Peyer's patch (tissue), 4 donors: ENCODE data around the gene ABL2. TPM values are rescaled to one million over a fixed set of nuclear protein-coding genes. Genes with fewer than 3 reads are reported as not detected.

Source experiments
- DNase-seq, 3 donors: peaks; one replicate each; pipeline ENCODE4 v3.0.0-alpha.2; 2017 to 2019
- H3K27ac ChIP-seq, 4 donors: fragments of 200-600 bp; sonication (generic); one replicate each; pipeline ENCODE4 v1.5.1; 2016 to 2019
- H3K27me3 ChIP-seq, 2 donors: fragments of 200-600 bp; sonication (generic); one replicate each; pipeline ENCODE4 v1.5.1; 2019
- H3K36me3 ChIP-seq, 3 donors: fragments of 200-600 bp; sonication (generic); one replicate each; pipeline ENCODE4 v1.5.1; 2016 to 2019
- H3K4me1 ChIP-seq, 4 donors: fragments of 200-600 bp; sonication (generic); one replicate each; pipeline ENCODE4 v1.5.1; 2016 to 2019
- H3K4me3 ChIP-seq, 4 donors: fragments of 200-600 bp; sonication (generic); 1 replicate in 3 of 4; 2 replicates in 1 of 4; pipeline ENCODE4 v1.5.1; 2016 to 2019; ENCODE audit warnings: mild to moderate bottlenecking in 1 of 4
- H3K9me3 ChIP-seq, 4 donors: fragments of 200-600 bp; sonication (generic); one replicate each; pipeline ENCODE4 v1.5.1; 2016 to 2019; ENCODE audit warnings: mild to moderate bottlenecking in 1 of 4
- POLR2A ChIP-seq, 2 donors: fragments of 450-650 bp; IDR thresholded peaks; one replicate each; pipeline ENCODE4 v1.5.1; 2017; ENCODE audit warnings: antibody characterized with exemption in 2 of 2, mild to moderate bottlenecking in 2 of 2, moderate library complexity in 2 of 2
- total RNA-seq, 4 donors: library from RNA; depleted of rRNA; stranded (reverse); fragments of >200 nt; gene quantifications; one replicate each; pipeline ENCODE4 v1.1.0, GENCODE V29; 2016
- TF ChIP-seq, protein P1 (sequence below), 6 experiments: fragments of 450-650 bp in 4 of 6; fragments of 200-600 bp in 2 of 6; sonication (generic) in 1 of 6; IDR thresholded peaks; one replicate each; pipeline ENCODE4 v1.5.1; 2017 to 2019; ENCODE audit warnings: antibody characterized with exemption in 6 of 6, mild to moderate bottlenecking in 3 of 6, moderate library complexity in 1 of 6

ABL2 gene
- total RNA-seq, 4 donors from 2014 or later, result 9.6 to 25.6 (median 12.1) TPM

DNA sequence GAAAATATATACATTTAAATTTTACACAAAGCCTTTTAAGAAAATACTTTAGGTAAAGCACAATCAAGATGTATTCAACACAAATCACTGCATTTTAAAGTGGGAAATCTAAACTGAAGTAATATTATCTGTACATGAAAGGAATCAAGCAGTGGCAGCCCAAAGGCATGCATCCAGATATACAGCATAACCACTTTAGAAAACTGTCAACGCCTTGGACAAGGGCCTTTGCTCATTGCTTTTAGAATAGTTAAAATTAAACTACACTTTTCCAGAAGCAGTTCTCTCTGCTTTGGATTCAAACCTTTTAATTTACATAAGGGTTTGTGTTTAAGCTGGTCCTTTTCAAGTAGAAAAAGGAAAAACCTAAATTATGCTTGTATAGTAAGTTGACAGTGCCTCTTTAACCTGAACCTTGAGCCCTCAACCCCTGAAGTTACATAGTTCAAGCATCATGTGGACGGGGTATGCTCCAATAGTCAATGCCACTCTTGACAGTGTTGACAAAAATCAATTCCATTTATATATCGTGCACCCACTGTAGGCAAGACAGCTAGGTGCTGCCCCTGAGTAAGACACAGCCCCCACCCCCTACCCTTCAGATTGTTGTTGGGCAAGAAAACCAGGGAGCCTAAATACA is 124.7 kb downstream of the ABL2 start:
- Histone ChIP-seq H3K27ac (no peak overlapping the region), H3K9me3 (no peaks in the 10 kb centered on the region), H3K4me3 (no peak overlapping the region), H3K27me3 (no peaks in the 10 kb centered on the region), H3K4me1 (no peaks in the 10 kb centered on the region), H3K36me3 (peaks cover 0 to 22% (median 0%) of the 10 kb centered on the region in 3 donors)
- TF ChIP-seq, protein P1, sequence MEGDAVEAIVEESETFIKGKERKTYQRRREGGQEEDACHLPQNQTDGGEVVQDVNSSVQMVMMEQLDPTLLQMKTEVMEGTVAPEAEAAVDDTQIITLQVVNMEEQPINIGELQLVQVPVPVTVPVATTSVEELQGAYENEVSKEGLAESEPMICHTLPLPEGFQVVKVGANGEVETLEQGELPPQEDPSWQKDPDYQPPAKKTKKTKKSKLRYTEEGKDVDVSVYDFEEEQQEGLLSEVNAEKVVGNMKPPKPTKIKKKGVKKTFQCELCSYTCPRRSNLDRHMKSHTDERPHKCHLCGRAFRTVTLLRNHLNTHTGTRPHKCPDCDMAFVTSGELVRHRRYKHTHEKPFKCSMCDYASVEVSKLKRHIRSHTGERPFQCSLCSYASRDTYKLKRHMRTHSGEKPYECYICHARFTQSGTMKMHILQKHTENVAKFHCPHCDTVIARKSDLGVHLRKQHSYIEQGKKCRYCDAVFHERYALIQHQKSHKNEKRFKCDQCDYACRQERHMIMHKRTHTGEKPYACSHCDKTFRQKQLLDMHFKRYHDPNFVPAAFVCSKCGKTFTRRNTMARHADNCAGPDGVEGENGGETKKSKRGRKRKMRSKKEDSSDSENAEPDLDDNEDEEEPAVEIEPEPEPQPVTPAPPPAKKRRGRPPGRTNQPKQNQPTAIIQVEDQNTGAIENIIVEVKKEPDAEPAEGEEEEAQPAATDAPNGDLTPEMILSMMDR (IDR thresholded peaks at IDR 0.05), result no peak
- TF ChIP-seq POLR2A (IDR thresholded peaks at IDR 0.05), result no peak
- DNase-seq, result no peak

DNA sequence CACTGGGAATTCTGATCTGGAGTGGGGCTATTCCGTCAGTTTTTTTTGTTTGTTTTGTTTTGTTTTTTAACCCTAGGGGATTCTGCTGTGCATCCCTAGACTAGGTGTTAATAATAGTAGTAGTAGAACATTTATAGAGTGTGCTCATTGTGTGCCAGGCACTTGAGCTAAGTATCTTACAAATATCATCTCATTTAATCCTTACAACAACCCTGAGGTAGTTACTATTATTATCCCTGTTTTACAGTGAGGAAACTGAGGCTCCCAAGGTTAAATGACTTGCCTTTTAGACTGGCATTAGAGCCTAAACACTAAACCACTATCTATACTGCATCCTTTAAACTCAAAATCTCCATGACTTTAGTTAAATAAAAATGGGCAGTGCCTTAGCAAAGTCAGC is 125.5 kb downstream of the ABL2 start:
- TF ChIP-seq, protein P1 (IDR thresholded peaks at IDR 0.05), result no peak
- no peak for TF ChIP-seq POLR2A (IDR thresholded peaks at IDR 0.05)
- Histone ChIP-seq H3K27me3 (no peaks in the 10 kb centered on the region), H3K27ac (no peak overlapping the region), H3K4me1 (no peaks in the 10 kb centered on the region), H3K36me3 (peaks cover 0 to 14% (median 0%) of the 10 kb centered on the region in 3 donors), H3K9me3 (no peaks in the 10 kb centered on the region), H3K4me3 (no peak overlapping the region)
- DNase-seq, result no peak

DNA sequence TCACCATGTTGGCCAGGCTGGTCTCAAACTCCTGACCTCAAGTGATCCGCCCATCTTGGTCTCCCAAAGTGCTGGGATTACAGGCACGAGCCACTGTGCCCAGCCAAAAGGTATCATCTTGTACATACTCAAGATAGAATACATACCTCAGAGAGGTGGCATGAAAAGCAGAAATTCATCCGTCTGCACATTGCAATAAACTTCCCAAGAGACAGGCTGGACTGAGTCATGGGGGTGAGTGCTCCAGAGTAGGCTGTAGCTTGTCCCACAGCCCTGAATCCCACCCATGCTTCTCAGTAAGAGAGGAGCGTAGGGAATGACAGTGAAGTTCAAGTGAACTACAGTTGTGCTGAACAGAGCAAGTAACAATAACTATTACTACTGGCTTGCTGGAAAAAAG is 127.9 kb downstream of the ABL2 start:
- Histone ChIP-seq H3K27me3 (no peaks in the 10 kb centered on the region), H3K4me1 (no peaks in the 10 kb centered on the region), H3K4me3 (no peak overlapping the region), H3K9me3 (no peaks in the 10 kb centered on the region), H3K27ac (no peak overlapping the region), H3K36me3 (peaks cover 0 to 16% (median 0%) of the 10 kb centered on the region in 3 donors)
- TF ChIP-seq, protein P1 (IDR thresholded peaks at IDR 0.05), result no peak
- TF ChIP-seq POLR2A (IDR thresholded peaks at IDR 0.05), result no peak
- DNase-seq, result no peak

DNA sequence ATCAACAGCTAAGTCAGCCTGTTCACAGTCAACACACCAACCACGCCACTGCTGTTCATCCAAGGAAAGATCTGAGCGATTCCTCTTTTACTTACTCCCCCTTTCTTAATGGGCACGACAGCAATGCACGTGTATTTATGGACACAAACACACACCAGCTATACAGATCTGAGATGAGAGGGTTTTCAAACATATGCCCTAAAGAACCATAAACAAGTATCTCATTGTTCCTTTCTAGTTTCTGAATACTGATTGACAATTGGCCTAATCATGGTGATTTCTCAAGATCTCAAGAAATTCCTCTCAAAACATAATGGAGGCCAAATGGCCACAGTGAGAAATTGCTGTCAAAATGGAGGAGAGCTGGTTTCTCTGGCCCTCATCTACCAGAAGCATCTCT is 129.6 kb downstream of the ABL2 start:
- Histone ChIP-seq H3K9me3 (no peaks in the 10 kb centered on the region), H3K27ac (no peak overlapping the region), H3K27me3 (no peaks in the 10 kb centered on the region), H3K36me3 (peaks cover 0 to 33% (median 0%) of the 10 kb centered on the region in 3 donors), H3K4me1 (no peaks in the 10 kb centered on the region), H3K4me3 (no peak overlapping the region)
- TF ChIP-seq POLR2A (IDR thresholded peaks at IDR 0.05), result no peak
- TF ChIP-seq, protein P1 (IDR thresholded peaks at IDR 0.05), result no peak
- no peak for DNase-seq

DNA sequence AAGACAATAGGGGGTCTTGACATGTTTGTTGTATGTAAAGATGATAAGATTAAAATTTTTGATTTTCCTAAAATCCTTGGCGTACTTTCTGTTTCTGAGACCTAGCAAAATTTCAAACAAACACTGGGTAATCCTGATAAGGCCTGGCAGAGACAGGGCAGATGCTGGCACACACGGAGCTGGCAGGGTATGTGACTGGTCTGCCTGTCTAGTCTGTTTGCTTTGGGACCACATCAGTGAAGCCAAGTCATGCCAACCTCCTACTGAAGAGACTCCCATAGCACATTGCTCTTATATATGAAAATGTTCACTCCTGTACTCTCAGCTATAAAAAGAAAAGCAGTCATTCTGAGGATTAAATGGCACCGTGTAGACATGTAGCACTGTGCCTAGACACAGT is 133.6 kb downstream of the ABL2 start:
- H3K4me3 ChIP-seq, result no peak overlapping the region
- no peaks in the 10 kb centered on the region for H3K4me1 ChIP-seq
- H3K27me3 ChIP-seq, result no peaks in the 10 kb centered on the region
- H3K36me3 ChIP-seq, result peaks cover 0 to 64% (median 0%) of the 10 kb centered on the region in 3 donors
- DNase-seq, result no peak
- no peak for TF ChIP-seq POLR2A (IDR thresholded peaks at IDR 0.05)
- TF ChIP-seq, protein P1 (IDR thresholded peaks at IDR 0.05), result no peak
- no peak overlapping the region for H3K27ac ChIP-seq
- H3K9me3 ChIP-seq, result no peaks in the 10 kb centered on the region
